ENCODE results near the gene JADE1. TPM values are rescaled to one million over a fixed set of nuclear protein-coding genes. Genes with fewer than 3 reads are reported as not detected.

The JADE1 gene
- total and polyA plus RNA-seq, 2 experiments from 2014 or later: 84.2 to 158 TPM

- DNase-seq (ENCODE audit: low spot score) (no peak), ATAC-seq (no peak)
- Histone ChIP-seq H3K27ac (ENCODE audit: low read depth) (peak overlapping the region; percentile 73), H3K4me1 (ENCODE audit: insufficient read depth) (peaks cover 58% of the 10 kb centered on the region), H3K4me3 (peak overlapping the region; percentile 66), H3K4me2 (peak overlapping the region; percentile 97), H3F3A (replicated peaks; ENCODE audit: low read depth) (peaks cover 12% of the 10 kb centered on the region; the same call in 1 of the 2 replicates), H3K9me2 (ENCODE audit: insufficient read depth) (no peaks in the 10 kb centered on the region), H4K20me1 (replicated peaks; ENCODE audit: insufficient read depth) (peaks cover 61% of the 10 kb centered on the region), H3K36me3 (ENCODE audit: insufficient read depth) (peaks cover 23% of the 10 kb centered on the region; the same call in 1 of the 2 replicates), H3K27me3 (ENCODE audit: insufficient read depth) (no peaks in the 10 kb centered on the region), H3K79me2 (replicated peaks; ENCODE audit: insufficient read depth) (peaks cover 86% of the 10 kb centered on the region), H2AFZ (no peak overlapping the region)
- H3K4me3 Mint-ChIP-seq: peak overlapping the region; percentile 78
- TF ChIP-seq CREB1 (CRISPR knock-in tag; IDR thresholded peaks at IDR 0.05; ENCODE audit: low read depth): no peak
- TF ChIP-seq, protein P1, sequence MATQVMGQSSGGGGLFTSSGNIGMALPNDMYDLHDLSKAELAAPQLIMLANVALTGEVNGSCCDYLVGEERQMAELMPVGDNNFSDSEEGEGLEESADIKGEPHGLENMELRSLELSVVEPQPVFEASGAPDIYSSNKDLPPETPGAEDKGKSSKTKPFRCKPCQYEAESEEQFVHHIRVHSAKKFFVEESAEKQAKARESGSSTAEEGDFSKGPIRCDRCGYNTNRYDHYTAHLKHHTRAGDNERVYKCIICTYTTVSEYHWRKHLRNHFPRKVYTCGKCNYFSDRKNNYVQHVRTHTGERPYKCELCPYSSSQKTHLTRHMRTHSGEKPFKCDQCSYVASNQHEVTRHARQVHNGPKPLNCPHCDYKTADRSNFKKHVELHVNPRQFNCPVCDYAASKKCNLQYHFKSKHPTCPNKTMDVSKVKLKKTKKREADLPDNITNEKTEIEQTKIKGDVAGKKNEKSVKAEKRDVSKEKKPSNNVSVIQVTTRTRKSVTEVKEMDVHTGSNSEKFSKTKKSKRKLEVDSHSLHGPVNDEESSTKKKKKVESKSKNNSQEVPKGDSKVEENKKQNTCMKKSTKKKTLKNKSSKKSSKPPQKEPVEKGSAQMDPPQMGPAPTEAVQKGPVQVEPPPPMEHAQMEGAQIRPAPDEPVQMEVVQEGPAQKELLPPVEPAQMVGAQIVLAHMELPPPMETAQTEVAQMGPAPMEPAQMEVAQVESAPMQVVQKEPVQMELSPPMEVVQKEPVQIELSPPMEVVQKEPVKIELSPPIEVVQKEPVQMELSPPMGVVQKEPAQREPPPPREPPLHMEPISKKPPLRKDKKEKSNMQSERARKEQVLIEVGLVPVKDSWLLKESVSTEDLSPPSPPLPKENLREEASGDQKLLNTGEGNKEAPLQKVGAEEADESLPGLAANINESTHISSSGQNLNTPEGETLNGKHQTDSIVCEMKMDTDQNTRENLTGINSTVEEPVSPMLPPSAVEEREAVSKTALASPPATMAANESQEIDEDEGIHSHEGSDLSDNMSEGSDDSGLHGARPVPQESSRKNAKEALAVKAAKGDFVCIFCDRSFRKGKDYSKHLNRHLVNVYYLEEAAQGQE (IDR thresholded peaks at IDR 0.05; ENCODE audit: unreplicated experiment): no peak
- no peak for TF ChIP-seq STAT1 (IDR thresholded peaks at IDR 0.05; ENCODE audit: unreplicated experiment)
- TF ChIP-seq ZNF331 (CRISPR knock-in tag; IDR thresholded peaks at IDR 0.05; ENCODE audit: low read depth): no peak
- TF ChIP-seq POLR2AphosphoS5 (IDR thresholded peaks at IDR 0.05; ENCODE audit: low read depth): no peak
- no peak for TF ChIP-seq NANOG (IDR thresholded peaks at IDR 0.05; ENCODE audit: borderline replicate concordance)
- H3K36me3 Mint-ChIP-seq (ENCODE audit: low read depth): peaks cover 56% of the 10 kb centered on the region
- peak overlapping the region; percentile 59; the same call in 1 of the 2 replicates for H3K27ac Mint-ChIP-seq
- peaks cover 54% of the 10 kb centered on the region for H3K4me1 Mint-ChIP-seq
- peaks cover 26% of the 10 kb centered on the region for H3K27me3 Mint-ChIP-seq (ENCODE audit: insufficient read depth, low read depth, poor library complexity)
- H3K9me3 Mint-ChIP-seq: peaks cover 3% of the 10 kb centered on the region; the same call in 2 of the 3 replicates
Measured at GRCh38 chr4:128813965-128814364, 4.5 kb downstream of the JADE1 start.

- peak overlapping the region; percentile 34 for H3K4me2 ChIP-seq
- H3K27ac ChIP-seq (ENCODE audit: low read depth): peak overlapping the region; percentile 34; the same call in 1 of the 2 replicates
- peaks cover 4% of the 10 kb centered on the region; the same call in 1 of the 2 replicates for H3F3A ChIP-seq (replicated peaks; ENCODE audit: low read depth)
- Mint-ChIP-seq H3K4me3 (peak overlapping the region; percentile 52; the same call in 1 of the 3 replicates), H3K9me3 (no peaks in the 10 kb centered on the region), H3K4me1 (peaks cover 82% of the 10 kb centered on the region), H3K27me3 (ENCODE audit: insufficient read depth, low read depth, poor library complexity) (peaks cover 17% of the 10 kb centered on the region), H3K27ac (no peak overlapping the region), H3K36me3 (ENCODE audit: low read depth) (peaks cover 72% of the 10 kb centered on the region)
- ATAC-seq (no peak), DNase-seq (ENCODE audit: low spot score) (no peak)
- H3K4me3 ChIP-seq: peak overlapping the region; percentile 14; the same call in 1 of the 2 replicates
- H3K79me2 ChIP-seq (replicated peaks; ENCODE audit: insufficient read depth): peaks cover 100% of the 10 kb centered on the region
- no peak overlapping the region for H2AFZ ChIP-seq
- H3K4me1 ChIP-seq (ENCODE audit: insufficient read depth): peaks cover 94% of the 10 kb centered on the region
- peaks cover 96% of the 10 kb centered on the region for H4K20me1 ChIP-seq (replicated peaks; ENCODE audit: insufficient read depth)
- H3K36me3 ChIP-seq (ENCODE audit: insufficient read depth): peaks cover 28% of the 10 kb centered on the region; the same call in 1 of the 2 replicates
- H3K9me2 ChIP-seq (ENCODE audit: insufficient read depth): no peaks in the 10 kb centered on the region
- no peaks in the 10 kb centered on the region for H3K27me3 ChIP-seq (ENCODE audit: insufficient read depth)
- no peak for TF ChIP-seq ZNF462 (CRISPR knock-in tag; IDR thresholded peaks at IDR 0.05)
- TF ChIP-seq EZH2phosphoT487 (IDR thresholded peaks at IDR 0.05; ENCODE audit: unreplicated experiment): no peak
- TF ChIP-seq, protein P2, sequence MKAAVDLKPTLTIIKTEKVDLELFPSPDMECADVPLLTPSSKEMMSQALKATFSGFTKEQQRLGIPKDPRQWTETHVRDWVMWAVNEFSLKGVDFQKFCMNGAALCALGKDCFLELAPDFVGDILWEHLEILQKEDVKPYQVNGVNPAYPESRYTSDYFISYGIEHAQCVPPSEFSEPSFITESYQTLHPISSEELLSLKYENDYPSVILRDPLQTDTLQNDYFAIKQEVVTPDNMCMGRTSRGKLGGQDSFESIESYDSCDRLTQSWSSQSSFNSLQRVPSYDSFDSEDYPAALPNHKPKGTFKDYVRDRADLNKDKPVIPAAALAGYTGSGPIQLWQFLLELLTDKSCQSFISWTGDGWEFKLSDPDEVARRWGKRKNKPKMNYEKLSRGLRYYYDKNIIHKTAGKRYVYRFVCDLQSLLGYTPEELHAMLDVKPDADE (IDR thresholded peaks at IDR 0.05): no peak
Measured at GRCh38 chr4:128818442-128818841, 8.9 kb downstream of the JADE1 start.

All from GM23338 (cell line).